ENCODE measurements around the gene ZACN.
"Not testable (repeated sequence)": the region's sequence is repeated elsewhere in the genome, so short reads cannot be mapped to it uniquely, and the experiment has no call there.

ZACN gene

DNA sequence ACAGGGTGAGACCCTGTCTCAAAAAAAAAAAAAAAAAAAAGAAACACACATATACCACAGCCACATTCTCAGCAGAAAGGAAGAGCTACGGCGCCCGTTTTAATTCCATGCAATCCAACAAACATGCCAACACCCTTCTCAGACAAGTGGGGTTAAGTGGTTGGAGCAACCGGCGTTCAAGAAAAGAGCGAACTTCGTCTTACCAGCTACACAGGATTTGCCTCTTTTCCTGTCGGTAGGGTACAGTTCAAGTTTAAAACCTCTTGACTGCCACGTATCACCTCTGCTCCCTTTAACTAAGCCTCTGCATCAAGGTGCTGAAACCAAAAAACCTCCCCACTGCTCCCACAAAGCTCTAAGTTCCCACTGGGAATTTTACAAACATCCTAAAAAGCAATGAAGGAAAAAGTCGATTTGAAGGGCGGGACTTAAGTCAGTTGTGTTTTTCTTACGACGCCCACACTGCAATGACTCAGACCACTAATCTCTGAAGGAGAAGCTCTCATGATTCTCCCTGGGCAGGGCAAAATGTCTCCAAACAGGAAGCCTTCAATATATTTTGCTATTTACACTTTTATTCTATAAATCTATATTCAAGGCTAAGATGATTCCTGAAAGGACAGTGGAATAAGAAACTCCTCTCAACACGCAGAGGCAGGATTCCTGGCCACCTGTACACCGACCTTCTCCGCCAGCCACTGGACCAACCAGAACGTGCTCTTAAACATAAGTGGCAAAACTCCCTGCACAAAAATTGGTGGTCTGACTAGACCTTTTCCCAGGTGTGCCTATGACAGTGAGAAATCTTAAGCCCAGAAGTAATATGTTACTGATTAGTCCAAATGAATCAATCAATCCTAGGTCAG is 25.5 kb upstream of the ZACN start:
- DNase-seq (ENCODE audit: low read depth in 2 of 2) = no peak

GRCh38 chr17:76054112-76054476 is 24.9 kb upstream of the ZACN start:
- DNase-seq (ENCODE audit: low read depth in 2 of 2) = no peak

DNA sequence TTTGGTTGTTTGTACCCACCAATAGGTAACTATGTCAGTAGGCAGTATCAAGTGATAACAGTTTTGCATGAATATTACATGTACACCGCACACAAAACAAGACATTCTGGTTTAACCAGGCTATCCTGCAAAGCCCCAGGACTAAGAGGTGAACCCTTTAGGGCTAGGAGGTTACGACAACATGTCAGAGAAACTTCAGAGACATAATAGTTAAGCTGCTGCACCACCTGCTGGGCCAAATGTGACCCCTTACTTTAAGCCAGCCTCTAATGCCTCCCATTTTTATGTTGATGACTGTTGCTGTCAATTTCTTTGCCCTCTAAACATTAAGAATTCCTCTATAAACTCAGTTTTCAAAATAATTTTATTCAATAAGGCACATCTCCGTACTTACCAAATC is 22.1 kb upstream of the ZACN start:
- DNase-seq (ENCODE audit: low read depth in 2 of 2) = no peak

DNA sequence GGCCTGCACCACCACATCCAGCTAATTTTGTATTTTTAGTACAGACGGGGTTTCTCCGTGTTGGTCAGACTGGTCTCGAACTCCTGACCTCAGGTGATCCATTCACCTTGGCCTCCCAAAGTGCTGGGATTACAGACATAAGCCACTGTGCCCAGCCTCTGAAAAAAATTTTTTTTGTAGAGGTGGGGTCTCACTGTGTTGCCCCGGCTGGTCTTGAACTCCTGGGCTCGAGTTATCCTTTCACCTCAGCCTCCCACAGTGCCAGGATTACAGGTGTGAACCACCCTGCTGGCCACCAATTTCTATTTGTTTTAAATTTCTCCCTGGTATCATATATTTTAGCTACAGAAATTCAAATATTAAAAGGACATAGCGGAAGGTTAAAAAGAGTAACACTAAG is 20.7 kb upstream of the ZACN start:
- not testable (repeated sequence) for DNase-seq (ENCODE audit: low read depth in 2 of 2)

DNA sequence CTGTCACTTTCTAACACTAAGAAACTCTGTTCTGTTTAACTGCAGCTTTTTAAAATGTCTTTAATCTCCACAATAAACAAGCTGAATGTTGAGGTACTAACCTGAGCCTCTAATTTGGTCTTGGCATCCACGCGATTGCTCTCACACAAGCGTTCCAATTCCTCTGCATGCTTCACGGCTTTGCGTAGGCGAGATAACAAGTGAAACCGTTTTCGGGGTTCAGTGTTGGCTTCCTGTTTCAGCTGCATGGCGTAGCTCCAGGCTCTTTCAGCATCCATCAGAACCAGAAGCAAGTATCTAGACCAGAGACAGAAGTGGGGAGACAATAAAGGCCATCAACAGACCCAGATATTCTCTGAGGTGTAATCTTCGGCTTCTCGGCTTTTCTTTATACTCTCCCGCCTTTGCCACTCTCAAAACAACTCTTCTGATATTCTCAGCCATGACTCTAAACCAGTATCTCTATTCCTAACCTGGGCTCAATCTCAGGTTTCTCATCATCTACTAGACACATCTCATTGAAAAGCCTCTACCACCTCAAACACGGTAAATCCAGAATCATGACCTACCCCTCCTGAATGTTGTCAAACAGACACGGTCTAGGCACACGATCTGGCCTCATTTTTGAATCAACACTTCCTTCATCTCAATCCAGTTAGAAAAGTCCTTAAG is 15.0 kb upstream of the ZACN start:
- no peak for DNase-seq (ENCODE audit: low read depth in 2 of 2)

- no peak for DNase-seq (ENCODE audit: low read depth in 2 of 2)
Observed at GRCh38 chr17:76065775-76066174, 13.2 kb upstream of the ZACN start.

GRCh38 chr17:76071531-76072147 is 7.3 kb upstream of the ZACN start:
- DNase-seq (ENCODE audit: low read depth in 2 of 2) = no peak

DNA sequence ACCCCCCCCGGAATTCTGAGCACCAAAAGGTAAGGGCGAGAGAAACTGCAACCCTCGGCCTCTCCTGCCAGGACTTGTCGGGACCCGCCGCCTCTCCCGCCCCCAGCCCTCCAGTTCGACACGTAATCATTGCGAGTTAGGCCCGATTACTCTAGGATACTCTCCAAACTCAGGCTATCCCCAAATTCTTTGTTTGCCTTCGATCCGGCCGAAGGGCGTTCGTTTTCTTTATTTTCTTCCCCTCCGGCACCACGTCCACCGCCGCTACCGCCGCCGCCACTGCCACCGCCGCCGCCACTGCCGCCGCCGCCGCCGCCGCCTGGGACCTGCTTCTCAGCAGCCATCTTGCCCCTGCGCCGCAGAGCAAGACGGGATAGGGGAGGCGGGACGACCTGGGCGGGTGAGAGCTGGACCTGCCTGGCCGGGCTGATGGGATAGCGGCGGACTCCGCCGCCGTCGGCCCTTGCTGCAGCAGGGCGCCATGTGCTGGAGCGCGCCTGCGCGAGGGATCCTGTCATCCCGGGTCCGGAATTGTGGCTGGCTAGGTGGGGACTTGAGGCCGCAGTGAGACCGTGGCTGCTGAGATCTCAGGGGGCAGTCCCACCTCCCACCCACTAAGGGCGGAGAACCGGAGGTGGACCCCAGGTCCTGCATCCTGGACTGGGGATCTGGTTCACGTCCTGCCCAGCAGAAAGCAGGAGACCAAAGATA is 6.7 kb upstream of the ZACN start, which contains the start of gene SRP68:
Gene SRP68, minus strand, starts transcription at position 370 of the 711 bp plus-strand sequence. Its CDS starts 26 bp downstream, at position 344.
- peak; percentile 65 to 66 for DNase-seq (ENCODE audit: low read depth in 2 of 2)

- no peak for DNase-seq (ENCODE audit: low read depth in 2 of 2)
Observed at GRCh38 chr17:76074390-76075363, 4.3 kb upstream of the ZACN start, which contains the start of gene GALR2. TSS of gene GALR2 (plus strand) at chr17:76074781. CDS start at chr17:76074884, 103 bp downstream.

DNA sequence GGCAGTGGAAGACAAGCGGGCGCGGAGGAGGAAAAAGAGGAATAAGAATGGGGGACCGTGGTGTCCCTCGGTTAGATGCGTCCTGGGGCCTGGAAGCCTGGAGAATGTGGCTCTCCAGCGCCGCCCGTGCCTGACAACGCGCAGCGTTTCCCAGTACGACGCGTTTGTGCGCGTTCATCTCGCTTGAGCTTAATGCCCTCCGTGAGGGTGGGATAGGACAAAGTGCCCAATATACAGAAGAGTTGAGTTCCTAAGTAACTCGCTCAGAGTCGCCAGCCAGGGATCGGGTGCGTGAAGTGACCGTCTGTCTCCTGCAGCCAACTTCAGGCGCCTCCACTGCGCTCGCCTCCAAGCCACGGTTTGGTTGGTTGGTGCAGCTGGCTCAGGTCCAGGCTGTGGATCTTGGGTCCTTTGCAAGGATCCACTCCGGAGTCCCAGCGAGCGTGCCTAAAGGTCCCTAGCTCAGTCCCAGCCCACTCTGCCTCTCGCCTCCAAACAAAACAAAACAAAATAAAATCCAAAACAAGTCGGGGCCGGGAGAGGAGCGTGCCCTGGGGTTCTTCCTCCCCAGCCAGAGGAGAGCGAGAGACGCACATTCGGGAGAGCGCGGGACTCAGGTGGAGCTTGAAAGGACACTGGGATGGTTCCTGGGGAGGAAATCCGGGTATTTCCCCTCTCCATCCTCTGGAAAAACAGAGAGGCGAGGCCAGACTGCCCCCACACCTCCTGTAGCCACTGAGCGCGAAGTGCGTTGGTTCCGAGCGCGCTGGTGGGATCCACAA is 3.4 kb upstream of the ZACN start:
- DNase-seq (ENCODE audit: low read depth in 2 of 2) = no peak

- no peak for DNase-seq (ENCODE audit: low read depth in 2 of 2)
Observed at GRCh38 chr17:76076146-76076764, 2.7 kb upstream of the ZACN start.

DNA sequence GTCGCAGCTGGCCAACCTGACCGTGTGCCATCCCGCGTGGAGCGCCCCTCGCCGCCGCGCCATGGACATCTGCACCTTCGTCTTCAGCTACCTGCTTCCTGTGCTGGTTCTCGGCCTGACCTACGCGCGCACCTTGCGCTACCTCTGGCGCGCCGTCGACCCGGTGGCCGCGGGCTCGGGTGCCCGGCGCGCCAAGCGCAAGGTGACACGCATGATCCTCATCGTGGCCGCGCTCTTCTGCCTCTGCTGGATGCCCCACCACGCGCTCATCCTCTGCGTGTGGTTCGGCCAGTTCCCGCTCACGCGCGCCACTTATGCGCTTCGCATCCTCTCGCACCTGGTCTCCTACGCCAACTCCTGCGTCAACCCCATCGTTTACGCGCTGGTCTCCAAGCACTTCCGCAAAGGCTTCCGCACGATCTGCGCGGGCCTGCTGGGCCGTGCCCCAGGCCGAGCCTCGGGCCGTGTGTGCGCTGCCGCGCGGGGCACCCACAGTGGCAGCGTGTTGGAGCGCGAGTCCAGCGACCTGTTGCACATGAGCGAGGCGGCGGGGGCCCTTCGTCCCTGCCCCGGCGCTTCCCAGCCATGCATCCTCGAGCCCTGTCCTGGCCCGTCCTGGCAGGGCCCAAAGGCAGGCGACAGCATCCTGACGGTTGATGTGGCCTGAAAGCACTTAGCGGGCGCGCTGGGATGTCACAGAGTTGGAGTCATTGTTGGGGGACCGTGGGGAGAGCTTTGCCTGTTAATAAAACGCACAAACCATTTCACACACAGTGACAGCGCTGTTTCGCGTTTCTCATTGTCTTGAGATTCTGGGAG is 2.0 kb upstream of the ZACN start:
- no peak for DNase-seq (ENCODE audit: low read depth in 2 of 2)

DNA sequence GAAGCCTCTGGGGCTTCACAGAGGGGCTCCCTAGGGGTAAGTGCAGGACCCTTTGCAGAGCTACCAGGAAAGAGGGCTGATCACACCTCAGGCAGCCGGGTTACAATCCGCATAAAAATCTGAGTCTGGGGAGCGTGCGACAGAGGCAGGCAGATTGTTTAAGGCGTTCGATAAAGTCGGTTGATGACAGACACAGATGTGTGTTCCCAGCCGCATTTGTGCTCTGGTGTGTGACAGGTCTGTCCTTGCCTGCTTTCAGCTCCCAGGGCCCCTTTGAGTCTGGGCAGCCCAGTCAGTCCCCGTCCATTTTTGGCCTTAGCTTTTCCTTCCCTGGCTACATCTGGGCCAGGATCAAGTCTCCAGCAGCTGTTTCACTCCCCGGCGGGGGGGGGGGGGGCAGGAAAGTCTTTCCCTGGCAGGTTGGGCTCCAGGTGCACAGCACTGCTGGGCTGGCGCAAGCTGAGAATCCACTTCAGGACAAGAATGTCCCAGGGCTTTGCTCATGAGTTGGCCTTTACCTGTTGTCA is 1.3 kb upstream of the ZACN start:
- no peak for DNase-seq (ENCODE audit: low read depth in 2 of 2)

GRCh38 chr17:76078370-76078769 is 612 bp upstream of the ZACN start:
- not testable (repeated sequence) for DNase-seq (ENCODE audit: low read depth in 2 of 2)

DNA sequence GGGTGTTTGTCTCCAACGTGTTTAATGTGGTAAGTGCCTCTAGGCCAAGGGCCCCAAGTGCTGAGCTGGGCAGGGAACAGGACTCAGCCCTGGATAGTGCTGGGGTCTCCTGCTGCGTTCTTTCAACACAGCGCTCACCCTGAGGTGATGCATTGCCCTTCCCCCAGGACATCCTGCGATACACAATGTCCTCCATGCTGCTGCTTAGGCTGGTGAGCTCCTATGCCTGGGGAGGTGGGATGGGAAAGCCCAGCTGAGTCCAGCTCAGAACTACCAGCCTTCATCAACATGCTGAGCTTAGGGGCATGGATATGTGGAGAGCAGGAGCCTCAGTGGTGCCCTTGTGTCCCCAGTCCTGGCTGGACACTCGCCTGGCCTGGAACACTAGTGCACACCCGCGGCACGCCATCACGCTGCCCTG is 563 bp downstream of the ZACN start:
- no peak for DNase-seq (ENCODE audit: low read depth in 2 of 2)

- no peak for DNase-seq (ENCODE audit: low read depth in 2 of 2)
Observed at GRCh38 chr17:76079956-76080767, 1.2 kb downstream of the ZACN start.

- DNase-seq (ENCODE audit: low read depth in 2 of 2) = no peak
Observed at GRCh38 chr17:76080768-76081287, 1.8 kb downstream of the ZACN start.

All from stimulated activated CD8-positive, alpha-beta memory T cell treated with anti-CD3 and anti-CD28 coated beads, Interleukin-7, amount 100 ng/mL, for 1 hour (primary cell).